ENCODE data around the gene PACS1.
A peak's percentile ranks its signal among the peaks of the same experiment; 100 is the strongest.
"Not testable (repeated sequence)": the region's sequence is repeated elsewhere in the genome, so short reads cannot be mapped to it uniquely, and the experiment has no call there.

Gene PACS1

DNA sequence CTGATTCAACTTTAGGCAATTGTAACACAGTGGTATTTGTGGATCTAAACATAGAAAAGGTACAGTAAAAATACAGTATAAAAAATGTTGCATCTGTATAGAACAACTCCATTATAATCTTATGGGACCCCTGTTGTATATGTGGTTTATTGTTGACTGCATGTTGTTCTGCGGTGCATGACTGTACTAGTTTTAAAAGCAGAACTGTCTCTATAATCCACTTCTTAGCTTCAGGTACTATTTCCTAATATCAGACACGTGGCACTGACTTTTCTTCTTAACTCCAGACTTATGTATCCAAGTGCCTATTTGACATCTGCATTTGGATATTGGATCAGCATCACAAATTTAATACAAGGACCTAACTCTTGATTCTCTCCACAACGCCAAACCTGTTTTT is 41.1 kb downstream of the PACS1 start:
- DNase-seq (ENCODE audit: low read depth in 2 of 2): no peak

DNA sequence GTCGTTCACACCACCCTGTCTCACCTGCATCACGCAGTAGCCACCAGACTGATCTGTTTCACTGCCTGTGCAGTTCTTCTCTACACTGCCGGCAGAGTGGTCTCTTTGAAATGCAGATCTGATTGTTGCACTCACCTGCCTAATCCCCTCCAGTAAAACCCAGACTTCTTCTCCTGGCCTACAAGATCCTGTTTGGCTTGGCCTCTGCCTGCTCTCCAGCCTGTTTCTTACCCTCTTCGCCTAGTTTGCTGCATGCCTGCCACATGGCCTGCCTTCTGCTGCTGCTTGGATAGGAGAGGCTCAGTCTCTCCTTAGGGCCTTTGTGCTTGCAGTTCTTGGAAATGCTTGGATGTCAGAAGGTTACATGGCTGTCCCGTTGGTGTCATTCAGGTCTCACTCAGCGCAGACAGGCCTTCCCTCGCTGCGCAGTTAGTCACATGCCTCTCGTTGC is 42.0 kb downstream of the PACS1 start:
- no peak for DNase-seq (ENCODE audit: low read depth in 2 of 2)

DNA sequence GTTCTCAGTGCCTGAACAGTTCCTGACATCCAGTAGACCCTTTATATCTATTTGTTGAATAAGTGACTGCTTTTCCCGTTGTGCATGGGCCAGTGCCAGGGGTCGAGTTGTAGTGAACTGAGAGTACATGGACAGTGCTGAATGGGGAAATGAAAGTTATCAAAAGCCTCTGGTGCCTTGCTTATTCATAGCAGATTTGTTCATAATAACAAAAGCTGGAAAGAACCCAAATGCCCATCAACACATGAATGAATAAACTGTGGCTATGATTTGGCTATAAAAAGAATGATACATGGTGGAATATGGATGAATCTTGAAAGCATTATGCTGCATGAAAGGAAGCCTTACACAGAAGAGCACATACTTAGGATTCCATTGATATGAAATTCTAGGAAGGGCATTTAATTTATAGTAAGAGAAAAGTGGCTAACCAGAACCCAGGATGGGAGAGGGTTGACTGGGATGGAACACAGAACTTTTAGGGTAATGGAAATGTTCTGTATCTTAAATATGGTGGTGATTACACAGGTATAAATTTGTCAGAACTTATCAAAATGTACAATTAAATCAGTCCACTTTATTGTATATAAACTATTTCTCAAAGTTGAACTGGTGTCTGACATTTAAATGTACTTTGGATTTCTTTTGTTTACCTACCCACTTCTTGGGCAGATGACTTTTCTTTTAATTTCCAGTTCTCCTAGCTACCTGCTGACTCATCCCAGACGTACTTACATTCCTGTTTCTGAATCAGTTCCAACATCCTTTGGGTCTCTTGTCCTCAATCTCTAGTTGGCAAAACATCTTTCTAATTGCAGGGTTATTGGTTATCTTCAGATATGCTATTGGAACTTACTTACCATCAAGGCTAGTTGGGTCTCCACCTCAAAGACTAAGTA is 42.8 kb downstream of the PACS1 start:
- DNase-seq (ENCODE audit: low read depth in 2 of 2): no peak

DNA sequence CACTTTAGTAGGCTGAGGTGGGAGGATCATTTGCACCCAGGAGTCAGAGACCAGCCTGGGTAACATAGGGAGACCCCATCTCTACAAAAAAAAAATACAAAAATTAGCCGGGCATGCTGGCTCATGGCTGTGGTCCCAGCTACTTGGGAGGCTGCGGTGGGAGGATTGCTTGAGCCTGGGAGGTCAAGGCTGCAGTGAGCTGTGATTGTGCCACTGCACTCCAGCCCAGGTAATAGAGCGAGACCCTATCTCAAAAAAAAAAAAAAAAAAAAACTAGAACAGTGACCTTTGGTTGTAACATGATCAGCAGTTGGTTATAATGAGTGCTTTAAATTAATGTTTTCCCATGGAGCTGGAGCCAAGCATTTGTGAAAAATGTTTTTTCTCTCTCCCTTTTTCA is 44.9 kb downstream of the PACS1 start:
- not testable (repeated sequence) for DNase-seq (ENCODE audit: low read depth in 2 of 2)

GRCh38 chr11:66115638-66116301 is 45.7 kb downstream of the PACS1 start:
- DNase-seq (ENCODE audit: low read depth in 2 of 2): no peak

- DNase-seq (ENCODE audit: low read depth in 2 of 2): no peak
Observed at GRCh38 chr11:66116576-66117361, 46.7 kb downstream of the PACS1 start.

- no peak for DNase-seq (ENCODE audit: low read depth in 2 of 2)
Observed at GRCh38 chr11:66118847-66119246, 48.8 kb downstream of the PACS1 start.

DNA sequence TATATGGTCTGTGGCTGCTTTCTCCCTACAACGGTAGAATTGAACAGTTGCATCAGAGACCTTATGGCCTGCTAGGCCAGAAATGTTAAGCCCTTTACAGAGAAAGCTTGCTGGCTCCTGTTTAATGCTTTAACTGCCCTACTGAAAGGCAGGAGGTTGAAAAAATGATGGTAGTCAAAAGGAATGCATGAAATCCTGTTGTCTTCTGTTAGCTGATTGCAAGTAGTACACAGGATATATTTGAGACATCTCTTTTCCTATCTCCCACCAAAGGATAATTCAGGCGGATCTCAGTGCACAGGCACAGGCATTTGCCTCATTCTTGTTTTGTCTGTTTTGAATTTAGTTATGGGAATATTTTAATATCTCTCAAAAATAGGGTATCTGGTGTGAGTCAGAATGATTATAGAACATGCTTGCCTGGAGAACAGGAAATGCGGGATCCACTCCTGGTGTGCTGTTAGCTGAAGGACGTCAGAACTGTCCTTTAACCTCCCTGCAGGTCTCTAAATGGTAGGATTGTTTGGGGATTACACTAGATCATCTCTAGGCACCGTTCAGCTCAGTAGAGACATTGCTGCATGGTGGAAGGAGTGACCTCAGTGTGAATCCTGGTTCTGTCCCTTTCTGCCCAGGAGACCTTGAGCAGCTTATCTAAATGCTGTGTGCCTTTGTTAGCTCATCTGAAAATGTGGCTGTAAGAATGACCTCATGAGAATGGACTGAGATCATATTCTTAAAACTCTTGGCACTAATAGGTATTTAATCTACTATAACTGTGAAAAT is 49.5 kb downstream of the PACS1 start:
- no peak for DNase-seq (ENCODE audit: low read depth in 2 of 2)

DNA sequence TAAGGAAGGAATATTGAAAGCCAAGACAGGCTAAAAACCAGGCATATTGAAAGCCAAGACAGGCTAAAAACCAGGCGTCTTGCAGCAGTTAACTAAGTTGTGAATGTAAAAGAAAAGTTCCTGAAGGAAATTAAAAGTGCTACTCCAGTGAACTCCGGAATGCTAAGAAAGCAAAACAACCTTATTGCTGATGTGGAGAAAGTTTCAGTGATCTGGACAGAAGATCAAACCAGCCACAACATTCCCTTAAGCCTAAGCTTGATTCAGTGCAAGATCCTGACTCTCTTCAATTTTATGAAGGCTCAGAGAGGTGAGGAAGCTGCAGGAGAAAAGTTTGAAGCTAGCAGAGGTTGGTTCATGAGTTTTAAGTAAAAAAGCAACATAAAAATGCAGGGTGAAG is 51.4 kb downstream of the PACS1 start:
- no peak for DNase-seq (ENCODE audit: low read depth in 2 of 2)

GRCh38 chr11:66123902-66124301 is 53.8 kb downstream of the PACS1 start:
- DNase-seq (ENCODE audit: low read depth in 2 of 2): no peak

- no peak for DNase-seq (ENCODE audit: low read depth in 2 of 2)
Observed at GRCh38 chr11:66124564-66124963, 54.5 kb downstream of the PACS1 start.

DNA sequence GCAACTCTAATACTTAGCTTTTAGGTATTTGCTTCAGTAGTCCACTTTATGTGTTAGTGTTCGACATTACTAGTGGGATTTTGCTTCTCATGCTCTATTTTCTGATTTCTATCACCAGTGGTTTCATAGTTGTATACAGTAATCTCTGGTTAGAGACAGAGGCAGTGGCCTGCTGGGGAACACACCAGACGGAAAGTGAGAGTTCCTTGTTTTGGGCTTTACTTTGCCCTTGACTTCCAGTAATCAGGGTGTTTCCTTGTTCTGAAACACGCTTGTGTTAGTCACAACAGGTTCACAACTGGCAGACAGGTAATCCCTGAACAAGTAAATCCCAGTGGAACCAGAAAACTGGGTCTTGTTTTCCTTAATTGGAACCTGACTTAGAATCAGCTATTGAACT is 56.0 kb downstream of the PACS1 start:
- DNase-seq (ENCODE audit: low read depth in 2 of 2): no peak

DNA sequence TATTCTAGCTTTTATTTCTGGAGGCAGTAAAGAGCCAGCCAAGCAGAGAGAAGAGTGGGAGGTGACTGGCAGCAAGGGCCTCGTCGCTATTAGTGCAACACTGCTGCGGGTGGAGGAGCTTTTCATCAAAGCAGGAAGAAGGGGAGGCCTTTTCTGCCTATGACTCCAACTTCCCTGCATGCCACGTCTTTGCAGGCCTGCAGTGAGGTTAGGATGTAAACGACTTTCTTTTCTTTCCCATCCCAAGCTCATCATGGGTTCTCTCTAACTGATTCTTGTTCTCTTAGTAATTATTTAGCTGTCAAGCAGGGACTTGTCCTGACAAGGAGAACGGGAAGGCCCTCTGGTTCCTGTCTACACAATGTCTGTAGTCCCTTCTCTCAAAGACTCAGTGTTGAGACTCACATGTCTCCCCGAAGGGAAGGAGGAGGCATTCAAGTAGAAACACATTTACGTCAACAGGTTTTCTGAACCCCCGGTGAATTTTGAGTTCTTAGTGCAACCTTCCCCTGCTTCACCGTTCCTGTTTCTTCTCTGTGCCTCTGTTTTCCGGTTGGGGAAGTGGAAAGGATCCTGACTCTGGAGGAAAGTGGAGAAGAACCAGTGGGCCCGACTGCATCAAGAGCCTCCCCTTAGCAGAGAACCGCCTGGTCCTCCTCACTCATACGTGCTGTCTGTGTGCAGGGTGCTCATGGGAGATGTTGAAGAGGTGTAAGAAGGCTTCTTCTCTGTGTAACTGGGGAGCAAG is 56.9 kb downstream of the PACS1 start:
- peak in 1 of 2 donors; percentile 51 for DNase-seq (ENCODE audit: low read depth in 2 of 2)

DNA sequence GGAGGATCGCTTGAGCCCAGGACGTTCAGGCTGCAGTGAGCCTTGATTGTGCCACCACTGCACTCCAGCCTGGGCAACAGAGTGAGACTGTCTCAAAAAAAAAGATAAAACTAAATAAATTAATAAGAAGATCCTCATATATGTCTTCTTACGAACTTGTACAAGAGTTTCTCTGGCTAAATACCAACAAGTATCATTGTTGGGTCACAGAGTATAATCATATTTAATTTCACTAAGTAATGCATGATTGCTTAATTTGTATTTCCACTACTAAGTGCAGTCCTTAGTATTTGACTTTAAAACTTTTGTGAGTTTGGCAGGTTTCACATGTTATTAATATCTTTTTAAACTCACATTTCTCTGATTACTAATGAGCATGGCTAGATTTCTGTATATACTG is 60.9 kb downstream of the PACS1 start:
- DNase-seq (ENCODE audit: low read depth in 2 of 2): no peak

DNA sequence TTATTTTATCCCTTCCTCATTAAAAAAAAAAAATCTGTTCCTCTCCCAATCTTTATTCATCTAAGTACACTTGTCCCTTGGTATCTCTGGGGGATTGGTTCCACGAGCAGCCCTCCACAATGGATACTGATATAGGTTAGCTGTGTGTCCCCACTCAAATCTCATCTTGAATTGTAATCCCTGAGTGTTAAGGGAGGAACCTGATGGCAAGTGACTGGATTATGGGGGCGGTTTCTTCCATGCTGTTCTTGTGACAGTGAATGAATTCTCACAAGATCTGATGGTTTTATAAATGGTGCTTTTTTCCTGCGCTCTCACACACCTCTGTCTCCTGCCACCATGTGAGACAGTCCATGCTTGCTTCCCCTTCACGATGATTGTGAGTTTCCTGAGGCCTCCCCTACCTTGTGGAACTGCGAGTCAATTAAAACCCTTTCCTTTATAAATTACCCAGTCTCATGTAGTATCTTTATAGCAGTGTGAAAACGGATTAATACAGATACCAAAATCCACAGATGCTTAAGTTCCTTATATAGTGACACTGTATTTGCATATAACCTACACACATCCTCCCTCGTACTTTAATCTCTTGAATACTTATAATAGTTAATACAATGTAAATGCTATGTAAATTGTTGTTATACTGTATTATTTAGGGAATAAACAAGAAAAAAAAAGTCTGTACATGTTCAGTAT is 62.0 kb downstream of the PACS1 start:
- no peak for DNase-seq (ENCODE audit: low read depth in 2 of 2)

GRCh38 chr11:66133216-66133775 is 63.2 kb downstream of the PACS1 start:
- no peak for DNase-seq (ENCODE audit: low read depth in 2 of 2)

- DNase-seq (ENCODE audit: low read depth in 2 of 2): no peak
Observed at GRCh38 chr11:66136752-66137123, 66.7 kb downstream of the PACS1 start.

GRCh38 chr11:66139817-66140404 is 69.8 kb downstream of the PACS1 start:
- DNase-seq (ENCODE audit: low read depth in 2 of 2): no peak
